AG08395 (cell line): Measurements from ENCODE around the gene TNS3.

Experiments
- DNase-seq: peaks from one replicate; pipeline ENCODE4 v3.0.0; 2012; ENCODE audit warnings: mixed read lengths, low spot score

Gene TNS3

DNA sequence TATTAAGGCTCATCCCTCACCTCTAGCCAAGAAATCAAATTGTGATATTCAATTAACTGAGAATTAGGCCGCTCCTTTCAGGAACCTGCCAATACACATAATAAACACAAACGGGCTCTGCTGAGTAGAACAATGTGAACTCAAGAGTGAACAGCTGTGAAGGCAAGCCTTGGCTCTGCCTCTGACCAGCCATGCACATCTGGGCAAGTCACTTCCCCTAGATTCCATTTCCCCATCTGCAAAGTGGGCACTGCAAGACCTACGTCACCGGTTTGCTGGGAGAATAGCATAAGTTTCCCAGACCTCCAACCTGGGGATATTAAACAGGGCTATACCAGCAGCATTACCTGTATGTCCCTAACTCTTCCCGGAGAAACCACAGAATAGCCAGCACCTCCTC lies 355.2 kb downstream of the TNS3 start:
- no peak for DNase-seq

DNA sequence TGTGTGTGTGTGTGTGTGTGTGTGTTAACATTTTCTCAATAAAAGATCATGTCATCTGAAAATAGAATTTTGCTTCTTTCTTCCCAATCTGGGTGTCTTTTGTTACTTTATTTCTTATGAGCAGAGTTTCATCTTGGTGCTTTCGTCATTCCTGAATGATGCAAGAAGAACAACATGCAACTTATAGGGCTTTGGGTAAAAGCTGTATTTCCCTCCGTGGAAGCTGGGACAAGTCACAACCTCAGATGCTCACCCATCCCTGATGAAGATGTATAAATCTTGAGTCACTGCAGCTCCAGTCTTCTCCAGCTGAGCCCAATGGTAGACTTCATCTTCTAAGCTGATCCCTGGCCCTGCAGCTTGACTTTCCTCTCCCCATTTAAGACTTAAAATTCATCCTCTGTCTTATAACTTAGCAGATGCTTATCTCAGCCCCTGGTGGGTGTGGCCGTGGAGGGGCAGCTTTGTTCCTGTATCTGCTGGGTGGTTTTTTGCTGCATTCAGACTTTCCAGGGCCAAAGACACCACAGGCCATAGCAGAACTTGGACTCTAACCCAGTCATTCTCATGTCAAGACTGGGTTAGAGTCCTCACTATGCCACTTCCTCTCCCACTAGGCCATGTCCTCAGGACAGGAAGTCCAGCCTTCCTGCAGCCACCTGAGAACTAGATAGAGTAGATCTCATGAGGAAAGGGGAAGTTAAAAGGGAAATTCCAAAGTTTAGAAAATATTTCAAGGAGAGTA lies 356.4 kb downstream of the TNS3 start:
- DNase-seq: peak; percentile 28
